GM21737 (cell line): ENCODE results near the gene UCN.
"Not testable (repeated sequence)": the region's sequence is repeated elsewhere in the genome, so short reads cannot be mapped to it uniquely, and the experiment has no call there.

Experiments used
- ATAC-seq: cut with Tn5 transposase; IDR thresholded peaks from one replicate; pipeline ENCODE4 v1.9.1; 2021; ENCODE audit warnings: mild to moderate bottlenecking, moderate library complexity; ENCODE audit not compliant: unreplicated experiment

The UCN gene

DNA sequence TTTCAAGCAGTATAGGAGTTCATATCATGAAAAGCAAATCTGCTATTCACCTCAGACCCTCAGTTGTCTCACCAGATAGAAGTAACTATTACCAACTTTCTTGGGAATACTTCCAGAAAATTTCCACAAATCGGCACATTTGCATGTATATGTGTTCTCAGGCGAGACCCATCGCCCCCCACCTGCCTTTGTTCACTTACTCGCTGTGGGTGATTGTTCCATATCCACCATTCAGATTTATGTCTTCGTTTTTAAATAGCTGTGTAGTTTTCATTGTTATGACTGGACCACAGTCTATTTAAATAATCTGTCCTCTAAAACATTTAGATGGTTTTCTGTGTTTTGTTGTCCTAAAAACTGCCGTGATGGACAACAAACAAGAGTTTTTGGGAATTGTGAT is 22.8 kb downstream of the UCN start:
- ATAC-seq, result no peak

DNA sequence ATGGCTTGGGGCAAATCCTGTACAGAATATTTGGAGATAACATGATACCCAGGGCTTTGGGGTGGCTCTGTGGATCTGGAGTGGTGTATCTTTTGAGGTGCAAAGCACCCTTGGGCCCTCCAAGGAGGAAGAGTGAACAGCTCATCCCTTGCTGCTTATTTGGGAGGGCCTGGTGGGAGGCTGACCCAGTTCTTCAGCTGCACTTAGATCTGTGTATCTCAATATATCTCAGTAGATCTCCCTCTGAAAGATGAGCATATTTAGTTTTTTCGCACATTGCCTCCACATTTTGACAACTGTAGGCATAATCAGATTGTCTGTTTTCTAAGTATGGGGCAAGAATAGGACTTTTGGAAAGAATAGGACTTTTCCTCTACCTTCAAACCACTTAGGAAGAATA is 23.2 kb downstream of the UCN start:
- no peak for ATAC-seq

DNA sequence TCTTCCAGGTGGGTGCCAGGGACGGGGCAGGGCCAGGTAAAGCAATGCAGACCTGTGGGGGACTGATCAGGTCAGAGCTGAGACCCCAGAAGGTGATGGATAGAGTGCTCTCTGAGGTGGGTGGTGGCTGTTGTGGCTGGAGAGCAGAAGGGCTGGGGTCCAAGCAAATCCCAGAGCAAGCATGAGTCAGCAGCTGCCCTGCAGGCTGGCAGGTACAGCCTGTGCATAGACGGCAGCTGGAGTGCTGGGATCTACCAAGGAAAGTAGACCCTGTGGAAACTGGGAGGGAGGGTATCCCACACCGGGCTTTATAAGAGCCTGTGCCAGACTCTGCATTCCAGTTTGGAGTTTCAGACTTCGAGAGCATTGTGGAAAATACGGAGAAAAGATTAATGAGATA is 25.4 kb downstream of the UCN start:
- no peak for ATAC-seq

DNA sequence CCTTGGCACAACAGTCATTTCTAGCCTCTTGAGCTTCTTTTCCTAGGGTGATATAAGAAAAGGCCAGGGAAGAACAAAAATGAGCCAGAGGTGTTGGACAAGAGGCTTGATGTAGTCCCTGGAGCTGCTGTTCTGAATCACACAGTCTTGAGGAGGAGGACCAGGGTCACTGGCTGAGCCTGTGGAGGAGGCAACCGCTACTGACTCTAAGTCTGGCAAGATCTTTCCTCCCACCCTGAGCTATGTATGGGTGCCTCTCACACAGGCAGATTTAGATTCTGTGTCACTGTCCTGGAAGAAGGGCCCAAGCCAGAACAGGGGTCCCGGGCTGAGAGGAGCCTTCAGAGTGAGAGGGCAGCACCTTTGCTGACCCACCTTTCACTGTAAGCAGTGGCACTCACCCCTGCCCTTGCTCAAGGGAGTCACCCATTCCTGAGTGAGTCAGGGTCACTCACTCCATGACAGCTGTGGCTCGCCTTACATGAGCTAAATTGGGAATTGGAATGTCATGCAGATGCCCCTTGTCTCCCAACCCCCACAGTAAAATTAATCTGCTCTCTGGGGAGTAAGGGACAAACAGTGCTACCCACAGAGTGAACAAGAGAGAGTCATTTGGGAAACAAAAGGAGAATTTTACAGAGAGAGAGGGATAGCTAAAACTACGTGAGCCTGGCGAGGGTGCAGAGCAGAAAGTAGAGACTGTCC is 26.2 kb downstream of the UCN start, which contains the start of gene TRIM54:
Gene TRIM54 (plus strand): TSS at position 575 of the 705 bp plus-strand sequence. CDS start 303 bp downstream, outside the sequence.
- ATAC-seq, result no peak

DNA sequence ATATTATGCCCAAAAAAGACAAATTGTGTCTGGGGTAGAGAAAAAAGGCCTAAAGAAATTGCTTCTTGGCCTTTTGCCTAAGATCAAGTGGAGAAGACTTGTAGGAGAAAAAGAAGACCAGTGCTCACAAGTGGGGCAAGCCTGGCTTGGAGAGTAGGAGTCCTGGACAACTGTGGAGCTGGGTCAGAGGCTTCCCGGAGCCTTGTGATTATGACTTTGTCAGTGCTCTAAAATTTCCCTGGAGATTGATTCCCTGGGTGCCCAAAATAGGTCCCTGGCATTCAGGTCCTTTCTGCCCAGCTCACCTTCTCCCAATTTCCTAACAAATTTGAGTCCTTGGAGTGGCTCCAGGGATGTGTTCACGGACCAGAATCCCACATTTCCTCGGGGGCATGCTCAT is 26.8 kb downstream of the UCN start:
- ATAC-seq, result no peak

DNA sequence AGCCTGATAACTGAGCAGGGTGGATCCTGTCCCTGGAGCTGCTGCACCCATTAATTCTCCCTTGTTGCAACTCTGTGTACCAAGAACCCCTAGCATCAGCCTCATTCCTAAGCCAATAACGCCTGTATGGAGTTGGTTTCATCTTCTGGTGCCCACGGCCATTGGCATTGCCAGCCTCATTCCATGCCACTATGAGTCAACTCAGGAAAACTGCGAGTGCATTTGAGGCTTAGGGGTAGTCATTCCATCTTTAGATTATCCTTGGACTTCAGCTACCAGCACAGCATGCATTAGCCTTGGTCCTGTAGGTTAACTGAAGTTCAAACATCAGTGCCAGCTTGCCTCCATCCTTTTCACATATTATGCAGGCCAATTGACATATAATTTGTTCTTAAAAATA is 27.4 kb downstream of the UCN start:
- ATAC-seq, result no peak

DNA sequence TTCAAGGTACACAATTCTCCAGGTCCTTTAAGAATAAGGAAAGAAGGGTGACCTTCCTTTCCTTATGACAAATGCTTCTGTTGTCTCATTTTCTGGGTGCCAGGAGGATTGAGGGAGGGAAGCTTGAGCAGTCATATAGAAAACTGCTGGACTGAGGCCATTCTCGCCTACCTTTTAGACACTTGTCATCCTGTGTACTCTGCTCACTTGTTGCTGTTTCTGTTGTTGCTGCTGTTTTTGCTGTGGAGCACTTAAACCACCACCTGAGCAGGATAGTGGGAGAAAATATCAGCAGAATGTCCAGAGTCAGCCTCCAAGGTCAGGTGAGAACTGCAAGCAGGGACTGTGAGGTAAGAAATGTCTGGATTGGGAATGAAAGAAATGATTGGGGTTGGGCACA is 30.2 kb downstream of the UCN start:
- no peak for ATAC-seq

DNA sequence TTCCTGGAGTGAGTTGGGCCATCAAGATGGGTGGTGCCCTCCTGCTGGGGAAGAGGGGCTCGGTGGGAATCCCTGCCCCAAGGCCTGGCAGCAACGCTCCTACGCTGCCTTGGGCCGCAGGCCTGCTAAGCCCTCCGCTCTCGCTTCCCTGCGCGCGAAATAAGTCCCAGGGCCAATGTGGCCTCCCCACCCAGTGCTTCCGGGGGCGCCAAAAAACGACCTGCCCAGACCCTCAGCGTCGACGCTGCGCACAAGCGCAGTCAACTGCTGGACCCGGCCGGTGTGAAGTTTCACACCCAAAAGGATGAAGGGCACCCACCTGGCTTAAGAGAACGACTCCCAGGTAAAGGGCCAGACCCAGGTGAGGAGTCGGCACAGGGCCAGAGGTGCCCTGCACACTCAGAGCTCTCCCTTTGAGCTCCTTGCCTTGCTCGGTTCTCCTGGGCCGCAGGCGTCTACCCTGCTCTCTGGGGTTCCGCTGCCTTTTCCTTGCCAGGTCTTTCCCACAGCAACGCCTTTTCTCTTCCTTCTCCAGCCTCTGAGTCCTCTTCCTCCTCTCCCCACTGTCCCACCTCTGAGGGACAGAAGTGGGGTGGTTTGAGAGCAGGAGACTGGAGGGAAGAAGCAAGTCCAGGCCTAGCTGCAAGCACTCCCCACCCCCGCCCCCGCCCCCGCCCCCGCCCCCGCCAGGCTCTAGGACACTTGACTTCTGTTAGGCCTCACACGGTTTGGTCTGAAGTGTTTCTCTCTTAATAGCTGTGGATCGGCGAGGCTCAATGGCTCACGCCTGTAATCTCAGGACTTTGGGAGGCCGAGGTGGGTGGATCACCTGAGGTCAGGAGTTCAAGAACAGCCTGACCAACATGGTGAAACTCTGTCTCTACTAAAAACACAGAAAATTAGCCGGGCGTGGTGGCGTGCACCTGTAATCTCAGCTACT is 32.8 kb downstream of the UCN start, which contains the start of gene DNAJC5G:
Gene DNAJC5G (plus strand): TSS at position 223 of the 940 bp plus-strand sequence. CDS start 1,296 bp downstream, outside the sequence.
- ATAC-seq, result no peak

DNA sequence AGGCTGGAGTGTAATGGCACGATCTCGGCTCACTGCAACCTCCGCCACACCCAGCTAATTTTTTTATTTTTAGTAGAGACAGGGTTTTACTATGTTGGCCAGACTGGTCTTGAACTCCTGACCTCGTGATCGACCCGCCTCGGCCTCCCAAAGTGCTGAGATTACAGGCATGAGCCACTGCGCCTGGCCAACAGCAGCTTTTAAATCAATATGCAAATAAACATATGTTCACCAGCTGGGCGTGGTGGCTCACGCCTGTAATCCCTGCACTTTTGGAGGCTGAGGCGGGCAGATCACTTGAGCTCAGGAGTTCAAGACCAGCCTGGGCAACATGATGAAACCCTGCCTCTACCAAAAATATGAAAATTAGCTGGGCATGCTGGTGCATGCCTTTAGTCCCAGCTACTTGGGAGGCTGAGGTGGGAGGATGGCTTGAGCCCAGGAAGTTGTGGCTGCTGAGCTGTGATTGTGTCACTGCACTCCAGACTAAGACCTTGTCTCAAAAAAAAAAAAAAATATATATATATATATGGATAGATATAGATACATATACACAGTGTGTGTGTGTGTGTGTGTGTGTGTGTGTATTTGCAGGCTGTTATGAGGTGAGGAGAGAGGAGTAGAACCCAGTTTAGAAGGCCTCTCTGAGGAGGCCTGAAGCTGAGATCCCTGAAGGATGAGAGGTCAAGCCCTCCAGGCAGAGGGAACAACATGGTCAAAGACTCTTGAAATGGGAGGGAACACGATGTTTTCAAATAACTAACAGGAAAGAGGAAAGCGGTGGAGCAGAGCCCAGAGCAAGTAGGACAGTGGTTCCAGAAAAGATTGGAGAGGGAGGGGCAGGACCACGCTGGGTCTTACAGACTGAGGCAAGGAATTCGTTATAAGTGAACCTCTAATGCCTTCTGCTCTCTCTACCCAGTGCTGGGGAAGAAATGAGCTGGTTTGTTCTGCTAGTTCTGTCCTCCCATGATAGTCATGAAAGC is 35.4 kb downstream of the UCN start:
- ATAC-seq, result not testable (repeated sequence)

DNA sequence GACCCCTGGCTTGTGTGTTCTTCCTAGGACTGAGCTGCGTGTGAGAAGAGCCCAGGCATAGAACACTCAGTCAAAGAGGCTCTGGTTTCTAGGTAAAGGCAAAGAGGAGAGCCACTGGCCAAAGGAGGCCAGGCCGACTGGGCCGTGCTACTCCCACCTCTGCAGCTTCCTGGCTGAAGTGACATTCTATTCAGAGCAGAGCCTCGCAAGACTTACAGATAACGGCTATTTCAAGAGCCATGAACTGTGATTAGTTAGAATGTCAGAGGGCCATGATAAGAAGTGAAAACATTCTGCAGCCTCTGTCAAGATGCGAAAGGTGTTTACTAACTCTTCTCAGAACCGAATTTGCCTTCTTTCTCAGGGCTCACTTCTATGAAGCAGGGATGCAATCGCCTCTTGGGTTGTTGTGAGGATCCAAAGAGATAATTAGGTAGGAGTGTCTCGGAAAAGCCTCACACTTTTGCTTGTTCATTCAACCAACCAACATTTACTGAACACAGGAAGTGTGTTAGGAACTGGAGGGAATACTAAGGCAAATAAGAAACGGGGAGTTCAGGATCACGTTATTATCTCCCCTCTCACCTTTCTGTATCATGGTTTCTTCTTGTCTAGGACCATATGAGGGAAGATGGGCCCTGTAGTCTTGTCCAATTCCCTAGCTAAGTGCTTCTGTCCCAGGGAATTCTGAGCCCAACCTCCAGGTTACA is 36.5 kb downstream of the UCN start:
- no peak for ATAC-seq

DNA sequence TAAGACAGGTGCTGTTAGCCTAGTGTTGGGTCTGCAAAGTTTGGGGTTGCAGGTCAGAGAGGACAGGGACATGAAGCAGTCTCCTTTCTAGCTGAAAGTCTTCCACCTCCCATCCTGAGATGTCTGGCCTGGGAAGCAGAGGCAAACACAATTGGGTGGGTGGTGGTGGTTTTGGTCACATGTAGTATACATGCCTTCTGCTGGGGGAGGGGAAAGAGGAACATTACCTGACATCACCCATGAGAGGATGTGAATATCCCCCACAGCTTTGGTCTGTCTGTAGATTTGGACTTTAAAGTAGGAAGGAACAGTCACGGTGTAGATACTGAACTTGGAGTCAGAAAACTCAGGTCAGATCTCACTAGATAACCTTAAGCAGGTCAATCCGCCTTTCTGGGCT is 37.6 kb downstream of the UCN start:
- ATAC-seq, result no peak

DNA sequence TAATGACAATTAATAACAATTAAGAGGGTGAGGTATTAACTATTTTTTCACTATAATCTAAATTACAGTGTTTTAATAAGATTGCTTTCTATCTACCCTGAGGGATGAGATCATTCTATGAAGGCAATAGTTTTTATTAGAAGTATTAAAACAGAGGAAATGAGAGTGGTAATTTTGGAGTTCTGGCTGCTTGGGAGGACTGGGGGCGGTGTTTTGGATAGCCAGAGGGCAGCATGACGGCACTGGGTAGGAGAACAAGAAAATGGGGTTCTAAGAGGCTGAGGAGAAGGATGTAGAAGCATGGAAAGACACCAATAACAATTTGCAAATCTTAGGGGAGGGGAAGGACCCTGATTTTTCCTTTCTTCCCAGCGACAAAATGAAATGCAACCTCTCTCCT is 38.1 kb downstream of the UCN start:
- ATAC-seq, result no peak

DNA sequence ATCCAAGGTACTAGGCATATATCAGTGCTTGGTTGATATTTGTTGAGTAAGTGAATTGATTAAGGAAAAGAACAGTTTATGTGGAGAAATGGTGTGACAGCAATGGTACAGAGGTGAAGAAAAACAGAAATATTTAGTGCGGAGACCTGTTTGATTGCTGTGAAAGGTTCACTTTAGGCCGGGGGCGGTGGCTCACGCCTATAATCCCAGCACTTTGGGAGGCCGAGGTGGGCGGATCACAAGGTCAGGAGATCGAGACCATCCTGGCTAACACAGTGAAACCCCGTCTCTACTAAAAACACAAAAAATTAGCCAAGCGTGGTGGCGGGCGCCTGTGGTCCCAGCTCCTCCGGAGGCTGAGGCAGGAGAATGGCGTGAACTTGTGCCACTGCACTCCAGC is 39.9 kb downstream of the UCN start:
- not testable (repeated sequence) for ATAC-seq

DNA sequence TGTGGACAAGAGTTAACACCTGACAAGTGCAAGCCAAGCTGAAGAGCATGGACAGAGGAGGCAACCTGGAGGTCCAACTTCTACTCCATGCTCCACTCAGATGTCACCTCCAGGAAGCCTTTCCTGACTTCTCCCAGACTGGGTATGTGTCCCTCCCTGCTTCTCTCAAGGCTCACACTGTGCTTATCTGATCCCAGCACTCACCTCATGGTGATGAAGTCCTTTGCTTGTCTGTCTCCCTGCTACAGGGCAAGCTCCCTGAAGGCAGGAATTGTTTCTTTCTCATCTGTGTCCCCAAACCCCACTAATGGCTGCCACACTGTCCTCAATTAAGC is 42.7 kb downstream of the UCN start:
- no peak for ATAC-seq

DNA sequence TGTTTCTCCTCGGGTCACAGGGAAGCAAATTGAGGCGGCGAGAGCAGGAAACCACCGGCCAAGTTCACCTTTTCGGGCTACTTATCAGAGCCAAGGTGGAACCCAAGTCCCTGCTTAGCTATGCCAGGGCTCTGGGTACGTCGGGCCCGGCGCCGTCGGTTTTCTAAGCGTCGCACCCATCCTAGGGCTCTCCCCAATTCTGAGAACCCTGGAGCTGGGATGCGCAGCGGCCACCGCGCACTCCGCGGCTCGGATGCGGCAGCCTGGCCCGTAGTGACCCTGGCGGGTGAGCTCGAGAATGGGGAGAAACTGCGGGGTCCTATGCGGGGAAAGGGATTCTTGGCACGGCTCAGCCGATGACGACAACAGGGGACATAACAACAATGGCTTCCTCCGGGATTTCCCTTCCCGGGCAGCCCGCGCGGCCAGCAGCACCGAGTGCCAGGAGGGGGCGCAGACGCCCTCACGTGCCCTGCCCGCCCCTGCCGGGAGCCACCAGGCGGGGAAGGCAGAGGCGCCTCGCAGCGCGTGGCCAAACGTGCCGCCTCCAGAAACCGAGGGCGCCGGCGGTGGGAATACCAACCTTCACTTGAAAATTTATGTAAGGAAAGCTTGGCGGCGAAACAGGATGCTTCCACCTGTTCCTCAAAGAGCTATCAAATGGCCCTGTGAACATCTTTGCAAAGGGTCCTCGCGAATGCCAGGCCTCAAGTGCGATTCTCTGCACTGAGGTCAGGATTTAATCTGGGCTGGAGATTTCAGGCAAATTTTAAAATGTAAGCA is 43.3 kb downstream of the UCN start:
- ATAC-seq, result no peak

DNA sequence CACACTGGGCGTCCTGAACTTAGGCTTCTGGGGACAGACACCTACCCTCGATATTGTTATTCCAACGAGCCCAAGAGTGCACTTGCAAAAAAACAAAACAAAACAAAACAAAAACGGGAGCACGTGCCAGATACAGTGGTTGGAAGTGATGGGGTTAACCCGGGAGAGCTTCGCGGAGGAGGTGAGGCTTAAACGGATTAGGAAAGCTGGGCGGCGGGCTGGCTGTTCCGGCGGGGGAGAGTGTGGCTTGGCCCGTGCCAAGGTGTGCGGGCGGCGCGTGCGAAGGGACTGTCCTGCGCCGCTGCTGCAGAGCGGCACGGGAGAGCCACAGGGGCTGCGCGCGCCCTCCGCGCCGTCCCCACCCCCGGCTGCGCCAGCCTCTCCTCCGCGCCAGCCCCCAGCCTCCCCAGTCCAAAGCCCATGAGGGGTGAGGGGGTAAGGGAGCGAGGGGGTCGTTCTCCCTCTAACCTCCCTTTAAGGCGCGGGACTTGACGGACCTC is 43.9 kb downstream of the UCN start:
- ATAC-seq, result no peak

DNA sequence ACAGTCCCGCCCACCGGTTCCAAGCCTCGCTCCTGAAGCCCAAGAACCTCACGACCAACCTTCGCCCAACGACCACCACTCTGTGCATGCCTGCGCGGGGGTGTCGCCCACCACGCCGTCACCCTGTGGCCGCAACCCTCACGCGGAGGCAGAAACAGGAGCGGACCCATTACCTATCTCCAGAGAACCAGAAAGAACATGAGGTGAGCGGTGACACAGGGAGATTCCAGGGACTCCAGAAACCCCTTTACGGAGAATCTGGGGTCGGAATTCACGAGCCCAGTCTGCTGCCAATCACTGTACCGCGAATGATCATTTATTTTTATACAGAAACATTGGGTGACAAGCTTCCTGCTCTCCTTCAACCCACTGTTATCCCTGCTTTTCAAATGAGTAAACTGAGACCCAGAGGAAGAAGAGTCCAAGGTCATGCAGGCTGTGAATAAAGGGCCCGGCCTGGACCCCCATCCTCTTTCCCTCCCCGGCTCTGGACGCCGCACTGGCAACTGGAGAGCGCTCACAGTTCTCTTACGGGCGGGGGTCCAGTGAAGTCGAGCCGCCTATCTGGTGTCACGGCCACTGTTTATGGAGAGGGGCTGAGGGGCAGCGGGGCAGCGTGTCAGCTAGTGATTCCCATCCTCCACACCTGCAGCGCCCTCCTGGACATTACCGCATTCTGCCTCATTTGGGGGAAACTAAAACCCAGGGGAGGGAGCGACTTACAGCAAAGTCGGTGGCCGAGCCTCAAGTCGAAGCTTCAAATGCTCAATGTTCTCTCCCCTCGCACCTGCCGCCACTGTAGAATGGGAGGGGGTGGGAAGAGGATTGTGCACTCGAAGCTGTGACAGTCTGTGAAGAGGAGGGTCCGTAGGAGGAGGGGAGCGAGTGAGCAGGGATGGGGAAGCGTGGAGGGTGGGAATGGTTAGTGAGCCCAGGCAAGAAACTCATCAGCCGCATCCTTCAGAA is 44.7 kb downstream of the UCN start:
- ATAC-seq, result no peak
